Parathyroid adenoma (tissue), 2 donors: ENCODE data around the gene PIM1.
A peak's percentile ranks its signal among the peaks of the same experiment; 100 is the strongest.

Experiments used
- H2AFZ ChIP-seq: fragments of 300-600 bp; sonication (generic); one replicate; pipeline ENCODE4 v1.7.0; 2017; ENCODE audit warnings: antibody characterized with exemption, mild to moderate bottlenecking
- H3K27ac ChIP-seq: fragments of 300-600 bp; sonication (generic); one replicate; pipeline ENCODE4 v1.7.0; 2017
- H3K27me3 ChIP-seq: fragments of 300-600 bp; sonication (generic); one replicate; pipeline ENCODE4 v1.7.0; 2017; ENCODE audit warnings: low read length; ENCODE audit not compliant: control insufficient read depth, insufficient read depth
- H3K36me3 ChIP-seq: fragments of 300-600 bp; sonication (generic); one replicate; pipeline ENCODE4 v1.7.0; 2017; ENCODE audit warnings: low read length; ENCODE audit not compliant: control insufficient read depth, insufficient read depth
- H3K4me1 ChIP-seq: fragments of 300-600 bp; sonication (generic); one replicate; pipeline ENCODE4 v1.7.0; 2017; ENCODE audit warnings: control low read depth
- H3K4me2 ChIP-seq: fragments of 300-600 bp; sonication (generic); one replicate; pipeline ENCODE4 v1.7.0; 2017; ENCODE audit warnings: low read length
- H3K4me3 ChIP-seq: fragments of 300-600 bp; sonication (generic); one replicate; pipeline ENCODE4 v1.7.0; 2017; ENCODE audit warnings: low read depth, low read length
- H3K79me2 ChIP-seq: fragments of 300-600 bp; sonication (generic); one replicate; pipeline ENCODE4 v1.7.0; 2017; ENCODE audit warnings: control low read depth
- H3K9ac ChIP-seq: fragments of 300-600 bp; sonication (generic); one replicate; pipeline ENCODE4 v1.7.0; 2017; ENCODE audit warnings: mild to moderate bottlenecking
- H3K9me3 ChIP-seq: fragments of 300-600 bp; sonication (generic); one replicate; pipeline ENCODE4 v1.7.0; 2017; ENCODE audit warnings: low read length; ENCODE audit not compliant: control insufficient read depth
- TF ChIP-seq, protein P1 (sequence below): fragments of 300-600 bp; sonication (generic); IDR thresholded peaks from one replicate; pipeline ENCODE4 v1.7.0; 2017; ENCODE audit warnings: antibody characterized with exemption, mild to moderate bottlenecking
- donor health status: primary hyperparathyroidism.

PIM1 gene

DNA sequence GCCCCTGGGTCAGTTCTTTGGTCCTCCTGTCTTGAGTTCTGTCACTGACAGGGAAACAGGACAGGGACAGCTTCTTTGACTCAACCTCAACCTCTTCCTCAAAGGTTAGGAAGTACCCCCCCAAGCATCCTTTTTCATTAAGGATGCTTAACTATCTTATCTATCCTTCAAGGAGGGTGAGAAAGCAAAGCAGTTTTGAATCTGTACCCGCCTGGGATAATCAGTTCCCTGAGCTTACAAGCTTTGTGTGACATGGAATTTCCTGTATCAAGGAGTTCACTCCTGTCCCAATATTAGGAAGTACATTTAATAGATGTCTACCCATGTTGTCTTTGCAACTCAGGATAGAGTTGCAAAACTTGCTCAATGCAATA, 31.1 kb upstream of the PIM1 start:
- H3K4me3 ChIP-seq = no peak overlapping the region
- H3K9ac ChIP-seq = no peak overlapping the region
- H3K27ac ChIP-seq = no peak overlapping the region
- H3K9me3 ChIP-seq = no peaks in the 10 kb centered on the region
- no peak overlapping the region for H3K4me2 ChIP-seq
- no peaks in the 10 kb centered on the region for H3K36me3 ChIP-seq
- H3K27me3 ChIP-seq = no peaks in the 10 kb centered on the region
- H2AFZ ChIP-seq = no peak overlapping the region
- TF ChIP-seq, protein P1, sequence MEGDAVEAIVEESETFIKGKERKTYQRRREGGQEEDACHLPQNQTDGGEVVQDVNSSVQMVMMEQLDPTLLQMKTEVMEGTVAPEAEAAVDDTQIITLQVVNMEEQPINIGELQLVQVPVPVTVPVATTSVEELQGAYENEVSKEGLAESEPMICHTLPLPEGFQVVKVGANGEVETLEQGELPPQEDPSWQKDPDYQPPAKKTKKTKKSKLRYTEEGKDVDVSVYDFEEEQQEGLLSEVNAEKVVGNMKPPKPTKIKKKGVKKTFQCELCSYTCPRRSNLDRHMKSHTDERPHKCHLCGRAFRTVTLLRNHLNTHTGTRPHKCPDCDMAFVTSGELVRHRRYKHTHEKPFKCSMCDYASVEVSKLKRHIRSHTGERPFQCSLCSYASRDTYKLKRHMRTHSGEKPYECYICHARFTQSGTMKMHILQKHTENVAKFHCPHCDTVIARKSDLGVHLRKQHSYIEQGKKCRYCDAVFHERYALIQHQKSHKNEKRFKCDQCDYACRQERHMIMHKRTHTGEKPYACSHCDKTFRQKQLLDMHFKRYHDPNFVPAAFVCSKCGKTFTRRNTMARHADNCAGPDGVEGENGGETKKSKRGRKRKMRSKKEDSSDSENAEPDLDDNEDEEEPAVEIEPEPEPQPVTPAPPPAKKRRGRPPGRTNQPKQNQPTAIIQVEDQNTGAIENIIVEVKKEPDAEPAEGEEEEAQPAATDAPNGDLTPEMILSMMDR = no peak
- no peaks in the 10 kb centered on the region for H3K79me2 ChIP-seq
- peaks cover 7% of the 10 kb centered on the region for H3K4me1 ChIP-seq

DNA sequence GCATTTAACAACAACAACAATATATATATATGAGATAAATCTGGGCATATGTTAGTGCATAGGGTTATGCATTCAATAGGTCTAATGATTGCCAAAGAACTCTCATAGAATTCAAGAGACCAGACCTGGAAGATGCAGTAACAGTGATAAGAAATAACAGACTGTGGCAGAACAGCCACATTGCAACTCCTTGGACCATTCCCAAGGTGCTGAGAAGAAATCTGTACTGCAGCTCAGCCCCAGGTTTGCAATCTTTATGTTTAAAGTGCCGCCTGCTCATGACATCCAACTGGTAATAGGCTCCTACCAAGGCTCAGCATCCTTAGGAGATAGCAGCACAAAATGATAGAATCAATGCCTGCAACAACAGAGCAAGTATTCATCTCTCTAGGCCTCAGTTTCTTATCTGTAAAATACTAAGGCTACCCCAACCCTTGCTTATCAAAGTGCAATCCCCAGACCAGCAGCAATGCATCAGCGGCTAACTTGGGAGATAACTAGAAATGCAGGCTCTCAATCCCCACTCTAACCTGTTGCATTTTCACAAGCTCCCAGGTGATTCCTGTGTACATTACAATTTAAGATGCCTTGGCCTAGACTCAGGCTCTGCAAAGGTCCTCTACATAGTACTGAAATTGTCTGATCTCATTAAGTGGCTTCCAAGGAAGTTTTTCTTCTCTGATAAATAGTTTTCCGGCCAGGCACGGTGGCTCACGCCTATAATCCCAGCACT, 30.6 kb upstream of the PIM1 start:
- TF ChIP-seq, protein P1 = no peak
- Histone ChIP-seq H3K9me3 (no peaks in the 10 kb centered on the region), H3K4me1 (peaks cover 7% of the 10 kb centered on the region), H3K27me3 (no peaks in the 10 kb centered on the region), H3K79me2 (no peaks in the 10 kb centered on the region), H3K4me3 (no peak overlapping the region), H3K4me2 (no peak overlapping the region), H3K9ac (no peak overlapping the region), H3K36me3 (no peaks in the 10 kb centered on the region), H3K27ac (no peak overlapping the region), H2AFZ (no peak overlapping the region)

DNA sequence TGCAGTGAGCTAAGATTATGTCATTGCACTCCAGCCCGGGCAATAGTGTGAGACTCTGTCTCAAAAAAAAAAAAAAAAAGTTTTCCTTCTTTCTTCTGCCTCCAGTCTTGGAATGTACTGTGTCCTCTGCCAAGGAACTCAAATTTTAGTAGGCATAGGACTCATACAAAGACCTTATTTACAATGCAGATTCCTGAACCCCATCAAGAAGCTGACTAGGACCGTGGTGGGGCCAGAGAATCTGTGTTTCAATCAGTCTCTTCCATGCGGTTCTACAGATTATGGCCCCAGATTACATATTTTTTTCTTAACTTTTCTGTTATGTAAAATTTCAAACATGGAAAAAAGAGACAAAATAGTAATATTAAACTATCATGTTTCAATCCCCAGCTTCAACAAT, 29.8 kb upstream of the PIM1 start:
- Histone ChIP-seq H3K9me3 (no peaks in the 10 kb centered on the region), H2AFZ (no peak overlapping the region), H3K27ac (no peak overlapping the region), H3K4me3 (no peak overlapping the region), H3K27me3 (no peaks in the 10 kb centered on the region), H3K9ac (no peak overlapping the region), H3K79me2 (no peaks in the 10 kb centered on the region), H3K36me3 (no peaks in the 10 kb centered on the region), H3K4me2 (no peak overlapping the region), H3K4me1 (peaks cover 7% of the 10 kb centered on the region)
- TF ChIP-seq, protein P1 = no peak

DNA sequence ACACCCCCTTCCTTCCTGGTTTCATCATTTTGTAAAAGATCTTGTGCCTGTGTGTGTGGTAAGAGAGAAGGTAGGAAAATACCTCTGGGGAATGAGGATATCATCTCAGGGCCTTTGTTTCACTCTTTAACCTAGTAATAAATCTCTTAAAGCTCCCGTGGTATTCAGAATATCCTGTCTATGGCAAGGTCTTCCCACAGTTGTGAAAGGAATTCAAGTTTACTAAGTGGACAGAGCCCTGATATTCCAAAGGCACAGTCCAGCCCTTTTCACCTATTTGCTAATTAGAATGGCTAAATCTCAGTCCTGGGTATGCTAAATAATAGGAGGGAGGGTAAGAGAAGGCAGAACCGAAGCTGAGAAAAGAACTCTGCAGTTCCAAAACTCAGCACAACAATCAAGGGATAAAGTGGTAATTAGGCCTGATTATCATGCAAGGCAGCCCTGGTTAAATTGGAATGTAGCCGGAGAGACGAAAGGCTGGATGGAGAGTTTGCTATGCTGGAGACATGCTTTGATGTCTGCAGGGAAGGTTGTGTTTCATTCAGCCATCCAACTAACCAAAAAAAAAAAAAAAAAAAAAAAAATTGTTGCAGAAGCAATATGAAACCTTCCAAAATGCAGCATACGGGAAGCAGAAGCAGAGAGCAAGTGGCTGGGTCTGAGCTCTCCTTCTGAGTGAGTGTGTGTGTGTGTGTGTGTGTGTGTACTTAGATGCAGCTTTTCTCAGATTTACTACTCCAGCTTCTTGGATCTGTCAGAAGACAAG, 28.5 kb upstream of the PIM1 start:
- Histone ChIP-seq H3K79me2 (no peaks in the 10 kb centered on the region), H3K27me3 (no peaks in the 10 kb centered on the region), H3K9me3 (no peaks in the 10 kb centered on the region), H3K9ac (no peak overlapping the region), H3K4me2 (no peak overlapping the region), H3K4me1 (peaks cover 7% of the 10 kb centered on the region), H3K4me3 (no peak overlapping the region), H3K27ac (peak overlapping the region; percentile 29), H2AFZ (peak overlapping the region; percentile 68), H3K36me3 (no peaks in the 10 kb centered on the region)
- TF ChIP-seq, protein P1 = no peak
